Hypothalamus (tissue), 51 donors: ENCODE measurements around the gene KCNMA1.

Experiments
- DNase-seq, 51 donors: peaks; one replicate each; lab custom pipeline; 2025; lab: John Stamatoyannopoulos, UW

KCNMA1 gene

GRCh38 chr10:77212632-77213031 lies 425.0 kb downstream of the KCNMA1 start:
- DNase-seq: no peak

GRCh38 chr10:77210645-77211044 lies 427.0 kb downstream of the KCNMA1 start:
- DNase-seq: no peak

- DNase-seq: no peak
These were observed 428.8 kb downstream of the KCNMA1 start for GRCh38 chr10:77208684-77209256.

- DNase-seq: no peak
These were observed 429.8 kb downstream of the KCNMA1 start for GRCh38 chr10:77207828-77208185.

GRCh38 chr10:77207182-77207827 lies 430.3 kb downstream of the KCNMA1 start:
- DNase-seq: no peak

GRCh38 chr10:77205135-77205534 lies 432.5 kb downstream of the KCNMA1 start:
- no peak for DNase-seq

- DNase-seq: no peak
These were observed 433.4 kb downstream of the KCNMA1 start for GRCh38 chr10:77204171-77204570.

- DNase-seq: no peak
These were observed 434.8 kb downstream of the KCNMA1 start for GRCh38 chr10:77202857-77203256.

- DNase-seq: no peak
These were observed 436.2 kb downstream of the KCNMA1 start for GRCh38 chr10:77201135-77202106.

- DNase-seq: no peak
These were observed 440.1 kb downstream of the KCNMA1 start for GRCh38 chr10:77197544-77197943.

- no peak for DNase-seq
These were observed 441.0 kb downstream of the KCNMA1 start for GRCh38 chr10:77196614-77197013.

- DNase-seq: no peak
These were observed 442.5 kb downstream of the KCNMA1 start for GRCh38 chr10:77195101-77195500.

- no peak for DNase-seq
These were observed 444.6 kb downstream of the KCNMA1 start for GRCh38 chr10:77193001-77193400.

- DNase-seq: no peak
These were observed 445.2 kb downstream of the KCNMA1 start for GRCh38 chr10:77192402-77192801.

- DNase-seq: no peak
These were observed 446.1 kb downstream of the KCNMA1 start for GRCh38 chr10:77191324-77192049.

- no peak for DNase-seq
These were observed 447.3 kb downstream of the KCNMA1 start for GRCh38 chr10:77190291-77190690.

GRCh38 chr10:77189520-77189919 lies 448.1 kb downstream of the KCNMA1 start:
- DNase-seq: no peak

GRCh38 chr10:77189075-77189474 lies 448.5 kb downstream of the KCNMA1 start:
- peak in 1 of 51 donors; percentile 24 for DNase-seq

- DNase-seq: no peak
These were observed 449.1 kb downstream of the KCNMA1 start for GRCh38 chr10:77188521-77188920.

GRCh38 chr10:77188000-77188395 lies 449.6 kb downstream of the KCNMA1 start:
- DNase-seq: no peak
